Muscle layer of colon (tissue), 2 donors: ENCODE results near the gene TUB.

ENCODE experiments used
- H3K27ac ChIP-seq: one replicate; pipeline ENCODE4 v1.7.0; 2013; ENCODE audit warnings: low read depth, mild to moderate bottlenecking, low read length, moderate library complexity
- H3K27me3 ChIP-seq, 2 donors: one replicate each; pipeline ENCODE4 v1.7.0; 2013; ENCODE audit warnings: low read length in 2 of 2, mild to moderate bottlenecking in 2 of 2; ENCODE audit not compliant: insufficient read depth in 2 of 2, control insufficient read depth in 1 of 2
- H3K36me3 ChIP-seq: one replicate; pipeline ENCODE4 v1.7.0; 2013; ENCODE audit warnings: mild to moderate bottlenecking, low read length; ENCODE audit not compliant: insufficient read depth
- H3K4me1 ChIP-seq: one replicate; pipeline ENCODE4 v1.7.0; 2013; ENCODE audit warnings: mild to moderate bottlenecking, low read length; ENCODE audit not compliant: insufficient read depth
- H3K4me3 ChIP-seq, 2 donors: one replicate each; pipeline ENCODE4 v1.7.0; 2013; ENCODE audit warnings: low read length in 2 of 2, low read depth in 1 of 2, mild to moderate bottlenecking in 1 of 2, moderate library complexity in 1 of 2
- H3K9ac ChIP-seq: one replicate; pipeline ENCODE4 v1.7.0; 2013; ENCODE audit warnings: low read length
- H3K9me3 ChIP-seq: one replicate; pipeline ENCODE4 v1.7.0; 2013; ENCODE audit warnings: mild to moderate bottlenecking, low read length
- donor health status: abdominal sarcoma.
- donor health status: Adenocarcinoma of cecum.

The TUB gene

GRCh38 chr11:8105133-8105532 is 24.1 kb downstream of the TUB start:
- Histone ChIP-seq H3K4me3 (no peak overlapping the region), H3K9me3 (no peaks in the 10 kb centered on the region), H3K36me3 (peaks cover 39% of the 10 kb centered on the region), H3K9ac (no peak overlapping the region), H3K4me1 (no peaks in the 10 kb centered on the region), H3K27me3 (no peaks in the 10 kb centered on the region), H3K27ac (no peak overlapping the region)

- Histone ChIP-seq H3K27me3 (no peaks in the 10 kb centered on the region), H3K36me3 (peaks cover 33% of the 10 kb centered on the region), H3K27ac (no peak overlapping the region), H3K4me3 (no peak overlapping the region), H3K9me3 (no peaks in the 10 kb centered on the region), H3K4me1 (peaks cover under 1% of the 10 kb centered on the region), H3K9ac (no peak overlapping the region)
These were observed 24.7 kb downstream of the TUB start for GRCh38 chr11:8105666-8106065.

- Histone ChIP-seq H3K4me1 (peaks cover 6% of the 10 kb centered on the region), H3K9me3 (no peaks in the 10 kb centered on the region), H3K27me3 (no peaks in the 10 kb centered on the region), H3K36me3 (peaks cover 25% of the 10 kb centered on the region), H3K9ac (no peak overlapping the region), H3K4me3 (no peak overlapping the region), H3K27ac (no peak overlapping the region)
These were observed 25.7 kb downstream of the TUB start for GRCh38 chr11:8106679-8107078.

GRCh38 chr11:8107642-8108041 is 26.6 kb downstream of the TUB start:
- Histone ChIP-seq H3K27ac (no peak overlapping the region), H3K9ac (no peak overlapping the region), H3K9me3 (no peaks in the 10 kb centered on the region), H3K36me3 (peaks cover 25% of the 10 kb centered on the region), H3K4me3 (no peak overlapping the region), H3K27me3 (no peaks in the 10 kb centered on the region), H3K4me1 (peaks cover 6% of the 10 kb centered on the region)

- no peak overlapping the region for H3K27ac ChIP-seq
- H3K27me3 ChIP-seq = no peaks in the 10 kb centered on the region
- H3K4me1 ChIP-seq = peaks cover 6% of the 10 kb centered on the region
- no peak overlapping the region for H3K9ac ChIP-seq
- H3K36me3 ChIP-seq = peaks cover 23% of the 10 kb centered on the region
- no peaks in the 10 kb centered on the region for H3K9me3 ChIP-seq
- H3K4me3 ChIP-seq = no peak overlapping the region
These were observed 27.4 kb downstream of the TUB start for GRCh38 chr11:8108421-8108820.

- H3K9me3 ChIP-seq = no peaks in the 10 kb centered on the region
- peaks cover 12% of the 10 kb centered on the region for H3K36me3 ChIP-seq
- H3K4me1 ChIP-seq = peaks cover 6% of the 10 kb centered on the region
- H3K4me3 ChIP-seq = no peak overlapping the region
- H3K27ac ChIP-seq = no peak overlapping the region
- H3K27me3 ChIP-seq = no peaks in the 10 kb centered on the region
- H3K9ac ChIP-seq = no peak overlapping the region
These were observed 28.7 kb downstream of the TUB start for GRCh38 chr11:8109675-8110074.

GRCh38 chr11:8110396-8110795 is 29.4 kb downstream of the TUB start:
- Histone ChIP-seq H3K9me3 (no peaks in the 10 kb centered on the region), H3K27ac (no peak overlapping the region), H3K4me3 (no peak overlapping the region)

GRCh38 chr11:8111636-8112035 is 30.6 kb downstream of the TUB start:
- no peak overlapping the region for H3K27ac ChIP-seq
- no peak overlapping the region for H3K9ac ChIP-seq
- H3K36me3 ChIP-seq = peaks cover 5% of the 10 kb centered on the region
- H3K4me1 ChIP-seq = peaks cover 6% of the 10 kb centered on the region
- no peaks in the 10 kb centered on the region for H3K9me3 ChIP-seq
- no peaks in the 10 kb centered on the region for H3K27me3 ChIP-seq
- no peak overlapping the region for H3K4me3 ChIP-seq

More at GRCh38 chr11:8110396-8110795, 29.4 kb downstream of the TUB start:
- Histone ChIP-seq H3K9ac (no peak overlapping the region), H3K36me3 (peaks cover 6% of the 10 kb centered on the region), H3K27me3 (no peaks in the 10 kb centered on the region), H3K4me1 (peaks cover 6% of the 10 kb centered on the region)

- Histone ChIP-seq H3K36me3 (no peaks in the 10 kb centered on the region), H3K4me1 (no peaks in the 10 kb centered on the region), H3K27me3 (no peaks in the 10 kb centered on the region), H3K4me3 (no peak overlapping the region), H3K27ac (no peak overlapping the region), H3K9ac (no peak overlapping the region), H3K9me3 (no peaks in the 10 kb centered on the region)
These were observed 41.3 kb downstream of the TUB start for GRCh38 chr11:8122173-8122764.

- Histone ChIP-seq H3K4me3 (no peak overlapping the region), H3K9ac (no peak overlapping the region), H3K36me3 (no peaks in the 10 kb centered on the region), H3K27ac (no peak overlapping the region), H3K4me1 (no peaks in the 10 kb centered on the region), H3K27me3 (no peaks in the 10 kb centered on the region), H3K9me3 (no peaks in the 10 kb centered on the region)
These were observed 45.8 kb downstream of the TUB start for GRCh38 chr11:8126649-8127289.

- Histone ChIP-seq H3K27ac (no peak overlapping the region), H3K9ac (no peak overlapping the region), H3K36me3 (no peaks in the 10 kb centered on the region), H3K9me3 (no peaks in the 10 kb centered on the region), H3K4me1 (no peaks in the 10 kb centered on the region), H3K27me3 (no peaks in the 10 kb centered on the region), H3K4me3 (no peak overlapping the region)
These were observed 46.4 kb downstream of the TUB start for GRCh38 chr11:8127447-8127846.

GRCh38 chr11:8138526-8138925 is 57.5 kb downstream of the TUB start:
- no peak overlapping the region for H3K4me3 ChIP-seq
- no peak overlapping the region for H3K9ac ChIP-seq
- H3K36me3 ChIP-seq = peaks cover 8% of the 10 kb centered on the region
- H3K9me3 ChIP-seq = no peaks in the 10 kb centered on the region
- H3K27ac ChIP-seq = no peak overlapping the region
- H3K4me1 ChIP-seq = no peaks in the 10 kb centered on the region
- H3K27me3 ChIP-seq = no peaks in the 10 kb centered on the region
